CD14-positive monocyte (primary cell): ENCODE results near the gene CCNL1. TPM values are rescaled to one million over a fixed set of nuclear protein-coding genes. Genes with fewer than 3 reads are reported as not detected.

Source experiments
- DNase-seq, 3 donors: peaks; one replicate each; pipeline ENCODE4 v3.0.0-alpha.2; 2011 to 2022
- H2AFZ ChIP-seq: 2 replicates; pipeline ENCODE4 v1.6.0; 2012; ENCODE audit warnings: mild to moderate bottlenecking, low read depth, low read length, inconsistent platforms; ENCODE audit not compliant: insufficient read depth, poor library complexity, severe bottlenecking
- H3K27ac ChIP-seq, 2 donors: 1 replicate in 1 of 2; 2 replicates in 1 of 2; pipeline ENCODE4 v1.5.1; 2012 to 2013; ENCODE audit warnings: low read length in 2 of 2, control low read depth in 1 of 2, inconsistent platforms in 1 of 2, low read depth in 1 of 2, mild to moderate bottlenecking in 1 of 2
- H3K27me3 ChIP-seq, 2 donors: one replicate each; pipeline versions ENCODE4 v1.6.0 to v1.6.1; 2011 to 2013; ENCODE audit warnings: low read length in 2 of 2; ENCODE audit not compliant: control insufficient read depth in 2 of 2, insufficient read depth in 2 of 2
- H3K36me3 ChIP-seq, 2 donors: replicated peaks in 1 of 2; 1 replicate in 1 of 2; 2 replicates in 1 of 2; pipeline versions ENCODE4 v1.5.1 to v1.6.1; 2012 to 2013; ENCODE audit warnings: low read length in 2 of 2, control low read depth in 1 of 2, inconsistent platforms in 1 of 2, mild to moderate bottlenecking in 1 of 2; ENCODE audit not compliant: insufficient read depth in 2 of 2, control insufficient read depth in 1 of 2
- H3K4me1 ChIP-seq, 2 donors: 1 replicate in 1 of 2; 2 replicates in 1 of 2; pipeline versions ENCODE4 v1.5.1 to v1.6.1; 2012 to 2013; ENCODE audit warnings: low read length in 2 of 2, control low read depth in 1 of 2, inconsistent platforms in 1 of 2, mild to moderate bottlenecking in 1 of 2, moderate library complexity in 1 of 2; ENCODE audit not compliant: insufficient read depth in 2 of 2, control insufficient read depth in 1 of 2
- H3K4me2 ChIP-seq: replicated peaks from 2 replicates; pipeline ENCODE3; 2012; ENCODE audit warnings: low read length, moderate library complexity, mild to moderate bottlenecking; ENCODE audit not compliant: poor library complexity, severe bottlenecking; ENCODE audit errors: extremely low read depth
- H3K4me3 ChIP-seq, 3 experiments: fragments of 200-600 bp in 1 of 3; sonication (generic) in 1 of 3; replicated peaks in 1 of 3; 1 replicate in 2 of 3; 2 replicates in 1 of 3; pipeline ENCODE4 v1.5.1; 2011 to 2013; ENCODE audit warnings: low read length in 3 of 3, mild to moderate bottlenecking in 3 of 3, control low read depth in 2 of 3, low read depth in 2 of 3, inconsistent platforms in 1 of 3, moderate library complexity in 1 of 3
- H3K79me2 ChIP-seq: 2 replicates; pipeline ENCODE4 v1.6.0; 2012; ENCODE audit warnings: mild to moderate bottlenecking, control low read depth, inconsistent platforms, low read length, moderate library complexity; ENCODE audit not compliant: insufficient read depth
- H3K9ac ChIP-seq: 2 replicates; pipeline ENCODE4 v1.6.0; 2017; ENCODE audit warnings: low read length, mild to moderate bottlenecking; ENCODE audit not compliant: insufficient read depth, poor library complexity, severe bottlenecking
- H3K9me3 ChIP-seq, 2 donors: replicated peaks in 1 of 2; 1 replicate in 1 of 2; 2 replicates in 1 of 2; pipeline versions ENCODE4 v1.5.1 to v1.6.1; 2012 to 2013; ENCODE audit warnings: low read length in 2 of 2, control low read depth in 1 of 2; ENCODE audit not compliant: control insufficient read depth in 1 of 2, insufficient read depth in 1 of 2
- H4K20me1 ChIP-seq: 2 replicates; pipeline ENCODE4 v1.6.0; 2012; ENCODE audit warnings: mild to moderate bottlenecking, low read length, control low read depth, moderate library complexity; ENCODE audit not compliant: insufficient read depth
- H3K27ac Mint-ChIP-seq, 7 donors: one replicate each; pipeline ENCODE4 v1.8.0; 2020; ENCODE audit warnings: mild to moderate bottlenecking in 7 of 7, mixed read lengths in 7 of 7, moderate library complexity in 6 of 7, inconsistent platforms in 2 of 7
- H3K27me3 Mint-ChIP-seq, 3 donors: one replicate each; pipeline ENCODE4 v1.8.0; 2021 to 2022; ENCODE audit warnings: low read depth in 3 of 3, mild to moderate bottlenecking in 3 of 3, mixed read lengths in 3 of 3, moderate library complexity in 3 of 3, inconsistent platforms in 1 of 3
- H3K36me3 Mint-ChIP-seq, 2 donors: one replicate each; pipeline ENCODE4 v1.8.0; 2020; ENCODE audit warnings: mixed read lengths in 2 of 2, inconsistent platforms in 1 of 2, mild to moderate bottlenecking in 1 of 2
- H3K4me1 Mint-ChIP-seq: one replicate; pipeline ENCODE4 v1.8.0; 2020; ENCODE audit warnings: mild to moderate bottlenecking, mixed read lengths
- H3K4me3 Mint-ChIP-seq, 2 donors: one replicate each; pipeline ENCODE4 v1.8.0; 2020; ENCODE audit warnings: mild to moderate bottlenecking in 2 of 2, mixed read lengths in 2 of 2, moderate library complexity in 1 of 2
- H3K9me3 Mint-ChIP-seq, 7 donors: one replicate each; pipeline ENCODE4 v1.8.0; 2020 to 2022; ENCODE audit warnings: mixed read lengths in 7 of 7, mild to moderate bottlenecking in 6 of 7, moderate library complexity in 6 of 7, inconsistent platforms in 2 of 7
- CTCF ChIP-seq: fragments of 200-600 bp; IDR thresholded peaks from one replicate; pipeline ENCODE4 v1.8.0; 2022; ENCODE audit warnings: antibody characterized with exemption, mild to moderate bottlenecking
- WGBS: methylation state at CpG from one replicate; pipeline ENCODE4 v1.1.5; 2013; ENCODE audit warnings: missing lambda C conversion rate; ENCODE audit not compliant: insufficient coverage; 5-methylcytosine and 5-hydroxymethylcytosine counted together
- intact Hi-C, 2 donors: fragments of 100-400 bp; cut with micrococcal nuclease; formaldehyde crosslinking; loops; one replicate each; pipeline versions ENCODE4 v1.15.0 to v1.15.1; 2023
- polyA plus RNA-seq, 3 donors: library from polyadenylated mRNA; depleted of rRNA in 1 of 3; unstranded in 2 of 3; stranded (reverse) in 1 of 3; fragments of 300-500 nt in 2 of 3; fragments of >200 nt in 1 of 3; fragmentation: Illumina TruSeq in 2 of 3; gene quantifications; 1 replicate in 2 of 3; 2 replicates in 1 of 3; pipeline ENCODE4 v1.2.3, GENCODE V29; 2012 to 2021

The CCNL1 gene
- polyA plus RNA-seq, 3 donors: 32.0 to 751 (median 42.3) TPM

DNA sequence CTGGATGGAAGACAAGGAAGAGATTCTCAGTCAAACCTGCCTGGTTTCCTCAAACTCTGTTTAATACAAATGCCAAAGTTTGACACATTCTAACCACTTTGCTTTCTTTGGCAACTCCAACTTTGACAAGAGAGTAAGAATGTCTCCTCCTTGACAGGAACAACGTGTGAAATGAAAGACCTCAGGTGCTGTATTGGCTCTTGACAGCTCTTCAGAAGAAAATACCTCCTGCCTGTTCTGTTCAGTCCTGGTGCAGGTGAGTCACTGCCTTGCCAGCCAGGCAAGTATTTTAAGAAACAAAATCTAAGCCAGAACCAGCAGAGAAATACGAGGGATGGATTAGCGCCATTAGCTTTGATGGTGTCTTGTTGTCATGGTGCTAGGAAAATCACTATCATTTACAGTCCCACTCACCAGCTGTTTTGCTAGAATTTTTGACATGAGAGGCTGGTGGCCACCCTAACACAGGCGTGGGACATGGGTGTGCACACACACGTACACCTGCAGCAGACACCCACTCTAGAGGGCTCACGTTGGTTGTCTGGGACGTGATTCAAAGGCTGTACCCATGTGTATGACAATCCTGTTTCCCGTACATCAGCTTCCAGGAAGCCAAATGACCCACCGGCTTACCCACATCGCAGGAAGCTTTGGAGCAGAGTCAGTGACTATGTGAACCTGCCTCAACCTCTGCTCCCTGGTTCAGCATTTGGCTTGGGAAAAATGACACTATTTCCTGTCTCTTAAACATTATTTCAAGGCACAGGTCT, 60.4 kb downstream of the CCNL1 start:
- no peak for DNase-seq
- Mint-ChIP-seq H3K4me3 (no peak overlapping the region), H3K27me3 (peaks cover 4 to 11% (median 5%) of the 10 kb centered on the region in 3 donors), H3K36me3 (no peaks in the 10 kb centered on the region), H3K9me3 (peaks cover 0 to 2% (median 0%) of the 10 kb centered on the region in 7 donors), H3K27ac (peak overlapping the region in 1 of 7 donors; percentile 22), H3K4me1 (peaks cover 13% of the 10 kb centered on the region)
- no peak overlapping the region for H3K27ac ChIP-seq
- no peak overlapping the region for H2AFZ ChIP-seq
- intact Hi-C loops: no loop called here
- 92% methylated on average over 8 of the region's 10 CpGs for WGBS
- H3K4me2 ChIP-seq: no peak overlapping the region
- no peak overlapping the region for H3K9ac ChIP-seq
- peaks cover 13 to 18% of the 10 kb centered on the region in 2 donors for H3K4me1 ChIP-seq
- TF ChIP-seq CTCF: no peak
- H3K4me3 ChIP-seq: no peak overlapping the region
- H3K36me3 ChIP-seq: no peaks in the 10 kb centered on the region
- H3K79me2 ChIP-seq: no peaks in the 10 kb centered on the region
- H4K20me1 ChIP-seq: no peaks in the 10 kb centered on the region
- no peaks in the 10 kb centered on the region for H3K27me3 ChIP-seq
- no peaks in the 10 kb centered on the region for H3K9me3 ChIP-seq

DNA sequence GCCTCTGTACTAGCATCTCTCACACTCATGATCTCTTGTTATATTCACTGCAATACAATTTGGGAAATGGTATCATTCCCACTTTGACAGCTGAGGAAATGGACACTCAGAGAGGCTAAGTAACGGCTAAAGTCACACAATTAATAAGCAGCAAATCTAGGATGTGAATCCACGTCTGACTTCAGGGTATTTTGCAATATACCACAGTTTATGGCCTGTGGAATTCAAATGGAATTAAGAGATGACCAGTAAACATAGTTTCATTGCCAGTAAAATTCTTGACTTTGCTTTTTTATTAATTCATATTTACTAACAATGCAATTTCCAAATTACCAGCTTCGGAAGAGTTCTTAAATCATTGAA, 61.1 kb downstream of the CCNL1 start:
- Mint-ChIP-seq H3K4me3 (no peak overlapping the region), H3K27ac (no peak overlapping the region), H3K4me1 (peaks cover 13% of the 10 kb centered on the region), H3K27me3 (peaks cover 4 to 11% (median 7%) of the 10 kb centered on the region in 3 donors), H3K36me3 (no peaks in the 10 kb centered on the region), H3K9me3 (peaks cover 0 to 2% (median 0%) of the 10 kb centered on the region in 7 donors)
- H3K9ac ChIP-seq: no peak overlapping the region
- H3K27ac ChIP-seq: no peak overlapping the region
- no peak for TF ChIP-seq CTCF
- WGBS: 80% methylated on average over 1 of the region's 3 CpGs
- no peaks in the 10 kb centered on the region for H3K79me2 ChIP-seq
- intact Hi-C loops: no loop called here
- no peak for DNase-seq
- no peak overlapping the region for H2AFZ ChIP-seq
- no peaks in the 10 kb centered on the region for H3K36me3 ChIP-seq
- H3K9me3 ChIP-seq: no peaks in the 10 kb centered on the region
- no peak overlapping the region for H3K4me3 ChIP-seq
- H4K20me1 ChIP-seq: no peaks in the 10 kb centered on the region
- H3K27me3 ChIP-seq: no peaks in the 10 kb centered on the region
- H3K4me2 ChIP-seq: no peak overlapping the region
- H3K4me1 ChIP-seq: peaks cover 13 to 18% of the 10 kb centered on the region in 2 donors
